MCF 10A (cell line): ENCODE data around the gene MAP4K2. TPM values are rescaled to one million over a fixed set of nuclear protein-coding genes. Genes with fewer than 3 reads are reported as not detected.

Source experiments
- BruUV-seq: library from RNA; stranded (reverse); fragments of 400-500 nt; replicated peaks from 2 replicates; lab custom pipeline; 2021; lab: Mats Ljungman, UMichigan
- CTCF ChIA-PET: fragments of 300-600 bp; sonication (Branson Sonifier 250); formaldehyde crosslinking; extraction: SDS; loops from one replicate; lab custom pipeline; 2021; ENCODE audit warnings: antibody characterized with exemption, inconsistent platforms; lab: Yijun Ruan, JAX
- POLR2A ChIA-PET: fragments of 300-600, 350-650 bp; sonication (Branson Sonifier 250); formaldehyde crosslinking; extraction: SDS; loops from one replicate; lab custom pipeline; 2020; ENCODE audit warnings: antibody characterized with exemption, inconsistent platforms; lab: Yijun Ruan, JAX
- DNase-seq: peaks from one replicate; pipeline ENCODE4 v3.0.0-alpha.2; 2018; ENCODE audit not compliant: unreplicated experiment
- H3K27ac Mint-ChIP-seq: one replicate; pipeline ENCODE4 v1.8.0; 2022; ENCODE audit warnings: mild to moderate bottlenecking, low read depth, mixed read lengths; ENCODE audit not compliant: unreplicated experiment
- H3K27me3 Mint-ChIP-seq: one replicate; pipeline ENCODE4 v1.8.0; 2022; ENCODE audit warnings: mixed read lengths; ENCODE audit not compliant: insufficient read depth, unreplicated experiment
- H3K36me3 Mint-ChIP-seq: one replicate; pipeline ENCODE4 v1.8.0; 2022; ENCODE audit warnings: mild to moderate bottlenecking, moderate library complexity, mixed read lengths; ENCODE audit not compliant: insufficient read depth, unreplicated experiment
- H3K4me1 Mint-ChIP-seq: one replicate; pipeline ENCODE4 v1.8.0; 2022; ENCODE audit warnings: mixed read lengths; ENCODE audit not compliant: insufficient read depth, unreplicated experiment
- H3K4me3 Mint-ChIP-seq: one replicate; pipeline ENCODE4 v1.8.0; 2022; ENCODE audit warnings: mild to moderate bottlenecking, moderate library complexity, mixed read lengths; ENCODE audit not compliant: unreplicated experiment
- H3K9me3 Mint-ChIP-seq: one replicate; pipeline ENCODE4 v1.8.0; 2022; ENCODE audit warnings: mixed read lengths; ENCODE audit not compliant: unreplicated experiment
- intact Hi-C: fragments of 100-400 bp; cut with micrococcal nuclease; formaldehyde crosslinking; loops from 2 replicates; pipeline ENCODE4 v1.14.1; 2022
- total RNA-seq: library from RNA; stranded (reverse); gene quantifications from 2 replicates; pipeline ENCODE4 v1.2.3, GENCODE V29; 2022
- TF ChIP-seq, protein P1 (sequence below): fragments of 200-600 bp; IDR thresholded peaks from one replicate; pipeline ENCODE4 v1.8.0; 2022; ENCODE audit warnings: antibody characterized with exemption, mild to moderate bottlenecking; ENCODE audit not compliant: unreplicated experiment

Gene MAP4K2
- total RNA-seq, 1 experiment from 2014 or later = 6.8 TPM

DNA sequence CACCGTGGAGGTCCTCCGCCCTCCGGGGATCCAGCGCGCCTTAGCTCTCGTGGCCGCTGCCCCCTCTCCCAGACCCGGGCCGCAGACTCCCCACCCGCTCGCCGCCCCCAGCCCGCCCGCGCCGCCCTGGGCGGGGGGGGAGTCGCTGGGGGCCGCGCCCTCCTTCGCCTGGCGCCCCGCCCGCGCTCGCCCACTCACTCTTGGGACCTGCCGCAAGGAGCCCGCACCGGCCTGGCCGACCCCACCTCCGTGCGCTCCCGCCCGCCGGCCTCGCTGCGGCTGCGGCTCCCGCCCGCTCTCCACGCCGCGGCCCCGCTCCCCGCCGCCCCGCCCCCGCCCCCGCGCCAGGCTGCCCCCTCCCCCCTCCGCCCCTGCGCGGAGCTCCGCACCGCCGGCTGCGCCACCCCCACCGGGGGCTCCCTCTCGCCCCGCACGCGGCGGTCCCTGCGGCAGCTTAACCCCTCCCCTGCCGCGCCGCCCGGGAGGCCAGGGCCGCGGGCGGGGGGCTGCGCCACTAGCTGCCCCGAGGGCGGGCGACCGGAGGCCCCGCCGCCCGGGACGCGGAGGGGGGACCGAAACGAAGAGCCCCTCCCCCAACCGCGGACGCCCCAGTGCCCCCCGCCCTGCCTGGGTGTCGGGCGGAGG lies 58.3 kb downstream of the MAP4K2 start:
- no TSS peak for BruUV-seq
- ChIA-PET POLR2A (interaction anchor here (1.2 kb wide), 1 partner anchor 10 kb away, joined by 3 read pairs; no protein-coding TSS in a partner anchor), CTCF (interaction anchor here (0.5 to 1.2 kb wide), 4 partner anchors 9 to 99 kb away, joined by 3 to 4 read pairs (median 4); no protein-coding TSS in a partner anchor)

DNA sequence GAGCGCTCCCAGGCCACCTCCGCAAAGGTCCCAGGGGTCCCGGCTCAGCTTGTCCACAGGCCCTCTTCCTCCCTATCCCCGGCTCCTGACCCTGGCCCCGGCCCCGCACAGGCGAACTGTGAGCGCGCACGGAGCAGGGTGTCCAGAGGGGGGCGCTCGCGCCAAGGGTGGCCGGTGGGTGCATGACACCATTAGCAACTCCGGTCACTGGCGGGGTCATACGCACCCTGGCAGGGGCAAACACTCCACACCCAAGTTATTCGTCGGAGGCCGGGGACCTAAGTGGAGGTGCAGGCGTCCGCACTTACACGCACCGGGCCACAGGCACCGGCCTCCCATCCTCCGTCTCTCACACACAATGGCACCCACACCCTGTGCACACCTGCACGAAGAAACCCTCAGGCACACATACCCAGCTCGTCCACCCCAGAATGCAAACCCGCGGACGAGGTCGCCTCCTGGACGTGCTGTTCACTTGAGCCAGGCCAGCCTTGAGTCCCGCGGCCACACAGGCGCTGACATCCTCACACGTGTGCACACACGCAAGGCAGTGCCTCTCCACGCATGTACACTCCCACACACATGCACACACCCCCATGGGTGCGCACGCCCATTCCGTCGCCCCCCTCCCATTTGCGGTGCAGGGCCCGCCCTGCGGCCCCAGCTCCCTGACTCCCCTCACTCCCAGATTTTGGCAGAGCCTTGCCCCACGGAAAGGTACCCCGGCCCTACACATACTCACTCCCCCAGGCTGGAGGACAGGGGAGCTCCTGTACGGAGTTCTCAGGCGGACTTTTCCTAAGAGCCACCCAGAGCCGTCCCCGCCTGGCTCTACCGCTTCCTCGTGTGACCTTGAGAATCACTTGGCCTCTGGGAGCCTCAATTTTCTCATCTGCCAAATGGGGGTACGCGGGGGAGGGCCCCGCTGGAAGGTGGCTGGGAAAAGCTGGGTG lies 59.1 kb downstream of the MAP4K2 start, which contains the start of gene RASGRP2:
Gene RASGRP2 (minus strand): TSS at position 552 of the 953 bp plus-strand sequence. CDS start 1,276 bp downstream, outside the sequence.
- TF ChIP-seq, protein P1, sequence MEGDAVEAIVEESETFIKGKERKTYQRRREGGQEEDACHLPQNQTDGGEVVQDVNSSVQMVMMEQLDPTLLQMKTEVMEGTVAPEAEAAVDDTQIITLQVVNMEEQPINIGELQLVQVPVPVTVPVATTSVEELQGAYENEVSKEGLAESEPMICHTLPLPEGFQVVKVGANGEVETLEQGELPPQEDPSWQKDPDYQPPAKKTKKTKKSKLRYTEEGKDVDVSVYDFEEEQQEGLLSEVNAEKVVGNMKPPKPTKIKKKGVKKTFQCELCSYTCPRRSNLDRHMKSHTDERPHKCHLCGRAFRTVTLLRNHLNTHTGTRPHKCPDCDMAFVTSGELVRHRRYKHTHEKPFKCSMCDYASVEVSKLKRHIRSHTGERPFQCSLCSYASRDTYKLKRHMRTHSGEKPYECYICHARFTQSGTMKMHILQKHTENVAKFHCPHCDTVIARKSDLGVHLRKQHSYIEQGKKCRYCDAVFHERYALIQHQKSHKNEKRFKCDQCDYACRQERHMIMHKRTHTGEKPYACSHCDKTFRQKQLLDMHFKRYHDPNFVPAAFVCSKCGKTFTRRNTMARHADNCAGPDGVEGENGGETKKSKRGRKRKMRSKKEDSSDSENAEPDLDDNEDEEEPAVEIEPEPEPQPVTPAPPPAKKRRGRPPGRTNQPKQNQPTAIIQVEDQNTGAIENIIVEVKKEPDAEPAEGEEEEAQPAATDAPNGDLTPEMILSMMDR = peak; percentile 53
- no TSS peak for BruUV-seq
- Mint-ChIP-seq H3K4me1 (peaks cover 8% of the 10 kb centered on the region), H3K27me3 (peaks cover 50% of the 10 kb centered on the region), H3K4me3 (peak within 1 kb of the TSS; percentile 14), H3K36me3 (no peaks in the 10 kb centered on the region), H3K27ac (no peak within 1 kb of the TSS), H3K9me3 (no peaks in the 10 kb centered on the region)
- no peak for DNase-seq
- intact Hi-C loops = no loop called here
- ChIA-PET POLR2A (interaction anchor here (1.2 kb wide), 1 partner anchor 9 kb away, joined by 3 read pairs; no protein-coding TSS in a partner anchor), CTCF (interaction anchor here (0.6 to 3.6 kb wide), 8 partner anchors 8 to 186 kb away, joined by 3 to 20 read pairs (median 4); no protein-coding TSS in a partner anchor)

More for the DNA sequence above, 58.3 kb downstream of the MAP4K2 start:
- H3K36me3 Mint-ChIP-seq = no peaks in the 10 kb centered on the region
- no peak overlapping the region for H3K4me3 Mint-ChIP-seq
- H3K4me1 Mint-ChIP-seq = peaks cover 8% of the 10 kb centered on the region
- DNase-seq = no peak
- no peaks in the 10 kb centered on the region for H3K9me3 Mint-ChIP-seq
- TF ChIP-seq, protein P1 = no peak
- no peak overlapping the region for H3K27ac Mint-ChIP-seq
- peaks cover 42% of the 10 kb centered on the region for H3K27me3 Mint-ChIP-seq
- intact Hi-C loops = no loop called here

DNA sequence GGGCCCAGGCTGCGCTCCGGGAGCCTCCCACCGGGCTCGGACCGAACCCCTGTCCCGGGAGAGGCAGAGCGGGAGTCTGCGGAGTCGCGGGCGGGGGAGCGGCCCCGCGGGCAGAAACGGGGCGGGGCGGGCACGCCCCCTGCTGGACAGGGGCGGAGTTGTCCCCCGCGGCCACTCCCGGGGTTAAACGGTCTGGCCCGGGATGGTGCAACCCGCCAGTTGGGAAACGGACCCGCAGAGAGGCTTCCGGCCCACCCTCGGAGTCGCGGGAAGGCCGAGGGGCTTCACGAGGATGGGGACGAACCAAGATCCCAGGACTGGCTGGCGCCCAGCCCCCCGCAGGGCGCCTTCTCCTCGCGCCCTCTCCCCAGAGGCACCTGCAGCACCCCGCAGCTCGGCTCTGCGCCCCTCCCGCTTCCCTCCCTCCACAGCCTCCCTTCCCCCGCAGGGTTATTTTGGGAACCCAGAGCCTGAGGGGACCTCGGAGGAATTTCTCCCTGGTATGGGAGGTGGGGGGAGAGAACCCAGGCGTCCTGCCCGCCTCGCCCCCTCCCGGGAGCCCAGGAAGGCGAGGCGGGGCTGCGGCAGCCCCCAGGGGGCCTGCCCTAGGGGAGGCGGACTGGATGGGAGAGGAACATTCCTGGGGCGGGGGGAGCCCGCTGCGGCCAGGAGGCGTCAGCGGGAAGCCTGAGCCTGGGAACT lies 60.0 kb downstream of the MAP4K2 start:
- POLR2A ChIA-PET = interaction anchor here (1.2 kb wide), 1 partner anchor 9 kb away, joined by 3 read pairs; no protein-coding TSS in a partner anchor
- Mint-ChIP-seq H3K27me3 (peaks cover 55% of the 10 kb centered on the region), H3K9me3 (no peaks in the 10 kb centered on the region), H3K36me3 (no peaks in the 10 kb centered on the region), H3K4me1 (peaks cover 8% of the 10 kb centered on the region), H3K4me3 (peak overlapping the region; percentile 14), H3K27ac (no peak overlapping the region)
- intact Hi-C loops = no loop called here
- peak; percentile 38 for DNase-seq
- BruUV-seq = no TSS peak
- TF ChIP-seq, protein P1 = peak; percentile 93
- CTCF ChIA-PET = interaction anchor here (0.6 to 3.6 kb wide), 12 partner anchors 7 to 185 kb away, joined by 3 to 20 read pairs (median 4); partner anchors contain the start of gene PYGM
